Cardiac muscle cell (in vitro differentiated cells and primary cell): Measurements from ENCODE around the gene ZNF777. TPM values are rescaled to one million over a fixed set of nuclear protein-coding genes. Genes with fewer than 3 reads are reported as not detected.

ENCODE experiments used
- DNase-seq, 2 donors: peaks; one replicate each; pipeline versions ENCODE4 v3.0.0 to v3.0.0-alpha.2; 2010 to 2017; ENCODE audit warnings: low read depth in 1 of 2, low spot score in 1 of 2
- H3K27ac ChIP-seq: fragments of 200-600 bp; sonication (generic); 2 replicates; pipeline ENCODE4 v1.5.1; 2016
- H3K27me3 ChIP-seq: fragments of 200-600 bp; sonication (generic); 2 replicates; pipeline ENCODE4 v1.6.0; 2016; ENCODE audit warnings: control low read depth
- H3K36me3 ChIP-seq: fragments of 200-600 bp; sonication (generic); 2 replicates; pipeline ENCODE4 v1.5.1; 2016; ENCODE audit warnings: control low read depth
- H3K4me1 ChIP-seq: fragments of 200-600 bp; sonication (generic); 2 replicates; pipeline ENCODE4 v1.8.1; 2017; ENCODE audit warnings: low read depth, mild to moderate bottlenecking, mixed run types
- H3K4me3 ChIP-seq: fragments of 200-600 bp; sonication (generic); 2 replicates; pipeline ENCODE4 v1.5.1; 2016; ENCODE audit warnings: mild to moderate bottlenecking
- H3K9me3 ChIP-seq: fragments of 200-600 bp; sonication (generic); 2 replicates; pipeline ENCODE4 v1.5.1; 2017; ENCODE audit warnings: low read depth, mild to moderate bottlenecking, control low read depth
- polyA plus RNA-seq: library from polyadenylated mRNA; unstranded; fragments of >200 nt; fragmentation: Nextera tagmentation; extraction: Ambion mirVana; gene quantifications from 2 replicates; pipeline ENCODE4 v1.2.1, GENCODE V29; 2016
- total RNA-seq: library from RNA; depleted of rRNA; stranded (reverse); fragments of >200 nt; gene quantifications from 2 replicates; pipeline ENCODE4 v1.2.3, GENCODE V29; 2016
- TF ChIP-seq, protein P1 (sequence below): IDR thresholded peaks from 2 replicates; pipeline ENCODE4 v1.5.1; 2012; ENCODE audit warnings: low read depth, mild to moderate bottlenecking, low read length

ZNF777 gene
- total and polyA plus RNA-seq, 2 experiments from 2014 or later = 19.5 to 20.0 TPM

DNA sequence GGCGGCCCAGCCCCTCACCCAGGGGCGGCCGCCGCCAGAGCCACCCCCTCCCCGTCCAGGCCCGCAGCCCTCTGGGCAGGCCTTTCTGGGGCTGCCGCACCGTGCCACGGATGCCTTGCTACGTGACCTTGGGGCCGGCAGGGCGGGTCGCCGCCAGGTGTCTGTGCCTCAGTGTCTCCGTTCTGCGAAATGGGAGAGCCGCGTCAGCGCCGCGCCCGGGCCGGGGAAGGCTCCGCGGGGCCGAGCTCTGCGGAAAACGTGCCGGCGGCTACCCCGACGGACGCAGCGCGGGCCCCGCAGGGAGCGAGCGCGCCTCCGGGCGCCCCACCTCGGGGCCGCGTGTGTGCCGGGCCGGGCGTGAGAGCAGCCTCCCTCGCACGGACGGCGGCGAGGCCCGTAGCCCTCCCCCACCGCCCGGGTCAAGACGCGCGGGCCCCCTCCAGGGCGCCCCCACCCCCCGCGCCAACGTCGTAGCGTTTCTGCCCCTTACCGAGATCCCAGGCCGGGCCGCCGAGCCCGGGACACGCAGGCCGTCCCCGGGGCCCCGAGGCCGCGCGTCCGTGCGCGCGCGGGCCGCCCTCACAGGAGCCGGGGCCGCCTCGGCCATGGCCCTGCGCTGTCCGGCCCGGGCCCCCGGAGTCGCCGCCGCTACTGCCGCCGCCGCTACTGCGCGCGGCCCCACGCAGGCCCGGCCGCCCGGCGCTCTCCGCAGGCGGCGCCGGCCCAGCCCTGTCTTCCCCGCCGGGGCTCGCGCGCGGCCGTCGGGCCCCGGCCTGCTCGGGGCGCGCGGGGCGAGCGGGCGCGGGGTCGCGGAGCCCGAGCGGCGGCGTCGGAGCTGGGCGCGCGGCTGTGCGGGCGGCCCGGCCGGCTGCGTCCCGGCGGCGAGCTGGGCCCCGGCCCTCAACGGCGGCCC is 1.1 kb downstream of the ZNF777 start:
- H3K9me3 ChIP-seq = no peaks in the 10 kb centered on the region
- no peak overlapping the region for H3K27ac ChIP-seq
- peaks cover 2% of the 10 kb centered on the region for H3K36me3 ChIP-seq
- DNase-seq = peak; percentile 15 to 58
- H3K4me3 ChIP-seq = peak overlapping the region; percentile 86
- H3K27me3 ChIP-seq = no peaks in the 10 kb centered on the region
- TF ChIP-seq, protein P1, sequence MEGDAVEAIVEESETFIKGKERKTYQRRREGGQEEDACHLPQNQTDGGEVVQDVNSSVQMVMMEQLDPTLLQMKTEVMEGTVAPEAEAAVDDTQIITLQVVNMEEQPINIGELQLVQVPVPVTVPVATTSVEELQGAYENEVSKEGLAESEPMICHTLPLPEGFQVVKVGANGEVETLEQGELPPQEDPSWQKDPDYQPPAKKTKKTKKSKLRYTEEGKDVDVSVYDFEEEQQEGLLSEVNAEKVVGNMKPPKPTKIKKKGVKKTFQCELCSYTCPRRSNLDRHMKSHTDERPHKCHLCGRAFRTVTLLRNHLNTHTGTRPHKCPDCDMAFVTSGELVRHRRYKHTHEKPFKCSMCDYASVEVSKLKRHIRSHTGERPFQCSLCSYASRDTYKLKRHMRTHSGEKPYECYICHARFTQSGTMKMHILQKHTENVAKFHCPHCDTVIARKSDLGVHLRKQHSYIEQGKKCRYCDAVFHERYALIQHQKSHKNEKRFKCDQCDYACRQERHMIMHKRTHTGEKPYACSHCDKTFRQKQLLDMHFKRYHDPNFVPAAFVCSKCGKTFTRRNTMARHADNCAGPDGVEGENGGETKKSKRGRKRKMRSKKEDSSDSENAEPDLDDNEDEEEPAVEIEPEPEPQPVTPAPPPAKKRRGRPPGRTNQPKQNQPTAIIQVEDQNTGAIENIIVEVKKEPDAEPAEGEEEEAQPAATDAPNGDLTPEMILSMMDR = no peak
- H3K4me1 ChIP-seq = peaks cover 10% of the 10 kb centered on the region

DNA sequence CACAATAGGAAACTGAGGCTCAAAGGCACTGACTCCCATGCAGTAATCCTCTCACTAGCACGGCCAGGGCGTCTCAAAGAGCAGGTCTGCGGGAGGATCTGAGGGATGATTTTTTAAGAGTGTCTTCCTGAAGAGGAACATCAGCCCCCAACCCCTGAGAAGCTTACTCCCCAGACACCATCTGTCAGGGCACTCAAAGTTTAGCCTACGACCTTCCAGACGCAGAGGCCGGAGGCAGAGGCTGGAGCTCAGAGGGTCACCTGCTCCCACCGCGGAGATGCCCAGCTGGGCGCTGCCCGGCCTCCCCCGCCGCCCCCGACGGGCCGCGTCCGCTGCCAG is 1.7 kb downstream of the ZNF777 start:
- TF ChIP-seq, protein P1 = no peak
- peaks cover 8% of the 10 kb centered on the region for H3K36me3 ChIP-seq
- H3K27ac ChIP-seq = no peak overlapping the region
- H3K4me3 ChIP-seq = peak overlapping the region; percentile 86
- H3K4me1 ChIP-seq = peaks cover 10% of the 10 kb centered on the region
- DNase-seq = no peak
- H3K27me3 ChIP-seq = no peaks in the 10 kb centered on the region
- no peaks in the 10 kb centered on the region for H3K9me3 ChIP-seq

- Histone ChIP-seq H3K9me3 (no peaks in the 10 kb centered on the region), H3K27me3 (no peaks in the 10 kb centered on the region), H3K4me3 (no peak overlapping the region), H3K36me3 (peaks cover 17% of the 10 kb centered on the region), H3K27ac (no peak overlapping the region), H3K4me1 (peaks cover 10% of the 10 kb centered on the region)
- TF ChIP-seq, protein P1 = no peak
- no peak for DNase-seq
These were observed 2.6 kb downstream of the ZNF777 start for GRCh38 chr7:149458235-149458634.

DNA sequence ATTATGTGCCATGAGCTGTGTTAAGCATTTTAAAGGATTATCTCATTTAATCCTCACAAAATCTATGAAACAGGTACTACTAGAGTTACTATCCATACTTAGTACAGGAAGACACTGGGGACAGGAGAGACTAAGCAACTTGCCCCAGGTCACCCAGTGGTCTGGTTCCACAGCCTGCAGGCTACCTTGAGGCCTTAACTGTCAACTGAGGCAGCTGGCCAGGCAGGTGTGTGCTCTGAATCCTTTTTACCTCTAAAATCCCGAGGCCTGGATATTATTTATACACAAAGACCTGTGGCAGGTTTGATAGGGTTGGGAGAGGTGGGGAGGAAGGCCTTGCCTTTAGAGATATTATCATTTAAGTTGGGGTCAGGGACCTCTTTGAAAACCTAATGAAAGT is 3.1 kb downstream of the ZNF777 start:
- Histone ChIP-seq H3K27ac (no peak overlapping the region), H3K27me3 (no peaks in the 10 kb centered on the region), H3K36me3 (peaks cover 20% of the 10 kb centered on the region), H3K4me3 (no peak overlapping the region), H3K9me3 (no peaks in the 10 kb centered on the region), H3K4me1 (peaks cover 10% of the 10 kb centered on the region)
- TF ChIP-seq, protein P1 = no peak
- no peak for DNase-seq

DNA sequence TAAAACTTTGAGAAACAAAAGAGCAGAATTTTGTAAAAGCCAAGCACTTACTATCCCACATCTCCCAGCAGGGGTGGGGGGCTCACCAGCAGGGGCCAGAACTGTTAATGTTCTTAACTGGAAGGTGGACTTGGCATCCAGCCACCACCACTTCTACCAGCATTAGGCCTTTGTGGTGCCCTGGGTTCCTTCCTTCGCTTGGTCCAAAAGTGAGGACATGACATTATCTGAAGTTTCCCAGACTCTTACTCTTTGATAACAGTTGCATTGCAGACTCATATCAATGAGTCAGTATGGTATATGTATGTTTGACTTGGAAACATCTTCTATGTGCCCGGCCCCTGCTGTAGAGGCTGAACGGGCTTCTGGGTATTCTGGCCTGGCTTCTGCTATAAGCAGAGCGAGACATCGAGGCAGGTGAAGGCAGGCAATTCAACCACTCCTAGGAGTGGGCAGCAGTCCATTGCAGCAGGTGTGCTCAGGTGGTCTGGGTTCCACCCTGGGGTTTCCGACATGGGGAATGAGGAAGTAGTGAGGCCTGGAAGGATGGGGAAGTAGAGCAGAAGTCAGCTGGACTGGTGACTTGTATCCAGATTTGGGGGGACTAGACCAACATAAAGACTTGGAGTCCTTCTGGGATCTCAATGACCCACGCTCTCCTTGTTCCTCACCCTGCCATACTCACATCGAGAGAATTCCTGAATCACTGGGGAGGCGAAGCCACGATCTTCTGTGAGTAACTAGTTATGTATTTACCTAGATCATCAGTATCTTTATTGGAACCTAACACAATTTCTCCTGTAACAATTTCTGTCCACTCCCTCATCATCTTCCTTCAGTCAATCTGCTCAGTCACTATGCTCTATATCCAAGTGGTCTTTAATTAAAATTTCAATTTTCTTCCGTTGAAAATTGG is 4.1 kb downstream of the ZNF777 start:
- Histone ChIP-seq H3K4me3 (no peak overlapping the region), H3K4me1 (peaks cover 10% of the 10 kb centered on the region), H3K27me3 (no peaks in the 10 kb centered on the region), H3K36me3 (peaks cover 22% of the 10 kb centered on the region), H3K27ac (no peak overlapping the region), H3K9me3 (no peaks in the 10 kb centered on the region)
- DNase-seq = no peak
- TF ChIP-seq, protein P1 = no peak
